HepG2 (cell line): ENCODE results near the gene PDZD2. TPM values are rescaled to one million over a fixed set of nuclear protein-coding genes. Genes with fewer than 3 reads are reported as not detected.

Experiments
- ATAC-seq: fragments of 200-7000 bp; cut with Tn5 transposase; 3 replicates; pipeline ENCODE4 v1.9.1; 2020; ENCODE audit warnings: mild to moderate bottlenecking, moderate library complexity
- BruUV-seq: library from RNA; stranded (reverse); fragments of 400-500 nt; replicated peaks from 2 replicates; lab custom pipeline; 2021; lab: Mats Ljungman, UMichigan
- CTCF ChIA-PET: fragments of 300-600 bp; formaldehyde crosslinking; extraction: SDS; loops from one replicate; lab custom pipeline; 2021; ENCODE audit warnings: low total read pairs, inconsistent platforms, low intra/inter-chr PET ratio; lab: Yijun Ruan, JAX
- POLR2A ChIA-PET: fragments of 350-600 bp; sonication (Branson Sonifier 250); formaldehyde crosslinking; loops from one replicate; lab custom pipeline; 2020; ENCODE audit warnings: antibody characterized with exemption, inconsistent platforms; lab: Yijun Ruan, JAX
- DNase-seq: peaks from one replicate; pipeline ENCODE4 v3.0.0-alpha.2; 2015; ENCODE audit warnings: low spot score
- FAIRE-seq: peaks from 3 replicates; lab custom pipeline; 2011; peaks lifted over from hg19 to GRCh38; lab: Jason Lieb, UNC
- H2AFZ ChIP-seq: one replicate; pipeline ENCODE4 v1.6.1; 2011; ENCODE audit warnings: low read length, inconsistent platforms
- H3K27ac ChIP-seq: fragments of 300-600 bp; 3 replicates; pipeline ENCODE4 v1.8.0; 2011; ENCODE audit warnings: mixed run types, mild to moderate bottlenecking, mixed read lengths, low read length, inconsistent platforms; ENCODE audit not compliant: insufficient read depth; ENCODE audit errors: extremely low read length
- H3K27me3 ChIP-seq, 2 experiments: fragments of 200-600 bp in 1 of 2; 2 replicates in 1 of 2; 3 replicates in 1 of 2; pipeline versions ENCODE4 v1.6.0 to v1.8.0; 2011; ENCODE audit warnings: low read length in 2 of 2, mild to moderate bottlenecking in 2 of 2, moderate library complexity in 2 of 2, inconsistent platforms in 1 of 2; ENCODE audit not compliant: insufficient read depth in 2 of 2, control insufficient read depth in 1 of 2
- H3K36me3 ChIP-seq, 2 experiments: fragments of 200-600 bp in 1 of 2; replicated peaks in 1 of 2; 2 replicates in 1 of 2; 3 replicates in 1 of 2; pipeline versions ENCODE4 v1.5.1 to v1.8.0; 2011; ENCODE audit warnings: low read length in 2 of 2, inconsistent platforms in 1 of 2; ENCODE audit not compliant: insufficient read depth in 2 of 2, control insufficient read depth in 1 of 2
- H3K4me1 ChIP-seq: 2 replicates; pipeline ENCODE4 v1.5.1; 2012; ENCODE audit warnings: low read length, inconsistent platforms; ENCODE audit not compliant: insufficient read depth
- H3K4me2 ChIP-seq: 2 replicates; pipeline ENCODE4 v1.6.0; 2011; ENCODE audit warnings: low read depth, low read length, inconsistent platforms
- H3K4me3 ChIP-seq, 3 experiments: fragments of 200-600 bp in 1 of 3; sonication (generic), shearing (Covaris generic) in 1 of 3; replicated peaks in 1 of 3; 2 replicates each; pipeline ENCODE4 v1.5.1; 2011 to 2016; ENCODE audit warnings: low read length in 3 of 3, inconsistent platforms in 2 of 3, low read depth in 2 of 3, mild to moderate bottlenecking in 2 of 3, control low read depth in 1 of 3, mixed read lengths in 1 of 3; ENCODE audit not compliant: insufficient read depth in 1 of 3
- H3K79me2 ChIP-seq: one replicate; pipeline ENCODE4 v1.6.1; 2011; ENCODE audit warnings: low read length, inconsistent platforms; ENCODE audit not compliant: insufficient read depth
- H3K9ac ChIP-seq: 2 replicates; pipeline ENCODE4 v1.6.0; 2011; ENCODE audit warnings: mild to moderate bottlenecking, low read depth, low read length, inconsistent platforms; ENCODE audit not compliant: insufficient read depth
- H3K9me3 ChIP-seq: 2 replicates; pipeline ENCODE4 v1.5.1; 2012; ENCODE audit warnings: mild to moderate bottlenecking, low read length
- H4K20me1 ChIP-seq: 2 replicates; pipeline ENCODE4 v1.6.0; 2011; ENCODE audit warnings: inconsistent platforms, mild to moderate bottlenecking, low read length, moderate library complexity; ENCODE audit not compliant: insufficient read depth
- ARNTL ChIP-seq: sonication (generic); formaldehyde crosslinking; IDR thresholded peaks from 2 replicates; pipeline ENCODE4 v1.4.0; 2020; ENCODE audit warnings: mild to moderate bottlenecking, missing genetic modification reagents
- CBX2 ChIP-seq, 2 experiments: fragments of 200-600 bp in 1 of 2; sonication (generic); formaldehyde crosslinking in 1 of 2; IDR thresholded peaks; 2 replicates each; pipeline versions ENCODE4 v1.7.0 to v1.8.1; 2018 to 2022; ENCODE audit warnings: low read depth in 2 of 2, low read length in 1 of 2, mild to moderate bottlenecking in 1 of 2, missing genetic modification reagents in 1 of 2
- GATA4 ChIP-seq: sonication (generic); IDR thresholded peaks from 2 replicates; pipeline ENCODE4 v1.6.1; 2016; ENCODE audit warnings: antibody characterized with exemption, low read depth, borderline replicate concordance
- GZF1 ChIP-seq: sonication (generic); formaldehyde crosslinking; IDR thresholded peaks from 2 replicates; pipeline ENCODE4 v1.5.1; 2020; ENCODE audit warnings: mild to moderate bottlenecking, missing genetic modification reagents
- HMGA1 ChIP-seq: sonication (generic); formaldehyde crosslinking; conservative IDR thresholded peaks from 2 replicates; pipeline ENCODE4 v1.4.0; 2020; ENCODE audit warnings: missing genetic modification reagents
- HNRNPUL1 ChIP-seq: fragments of 200-400 bp; formaldehyde crosslinking; IDR thresholded peaks from 2 replicates; pipeline ENCODE4 v1.6.1; 2017; ENCODE audit warnings: low read depth, mild to moderate bottlenecking, low read length, moderate library complexity
- NFYC ChIP-seq: IDR thresholded peaks from 2 replicates; pipeline ENCODE4 v1.6.1; 2016; ENCODE audit warnings: missing genetic modification reagents, missing compliant biosample characterization
- REXO4 ChIP-seq: sonication (generic); formaldehyde crosslinking; IDR thresholded peaks from 2 replicates; pipeline ENCODE4 v1.8.0; 2022; ENCODE audit warnings: missing genetic modification reagents, mild to moderate bottlenecking, borderline replicate concordance
- ZNF232 ChIP-seq: sonication (generic); formaldehyde crosslinking; IDR thresholded peaks from 2 replicates; pipeline ENCODE4 v1.4.0; 2020; ENCODE audit warnings: missing genetic modification reagents, borderline replicate concordance
- ZNF44 ChIP-seq: sonication (generic); formaldehyde crosslinking; IDR thresholded peaks from 2 replicates; pipeline ENCODE4 v1.5.1; 2020; ENCODE audit warnings: mild to moderate bottlenecking, missing genetic modification reagents
- ZNF703 ChIP-seq: sonication (generic); formaldehyde crosslinking; IDR thresholded peaks from 2 replicates; pipeline ENCODE4 v1.5.1; 2020; ENCODE audit warnings: missing genetic modification reagents, mild to moderate bottlenecking, moderate library complexity, borderline replicate concordance
- WGBS: methylation state at CpG from one replicate; pipeline ENCODE4 v1.1.6; 2017; ENCODE audit warnings: low lambda C conversion rate; 5-methylcytosine and 5-hydroxymethylcytosine counted together
- in situ Hi-C: cut with HindIII; loops from 2 replicates; pipeline ENCODE4 v1.10.0; 2017; ENCODE audit warnings: low pct_unique_long_range_greater_than_20kb; ENCODE audit not compliant: extremely low pct_ligation_motif_present
- intact Hi-C: fragments of 100-400 bp; cut with micrococcal nuclease; formaldehyde crosslinking; loops from one replicate; pipeline ENCODE4 v1.10.0; 2022; ENCODE audit not compliant: unreplicated experiment
- polyA plus RNA-seq, 8 experiments: library from polyadenylated mRNA; depleted of rRNA in 3 of 8; stranded (reverse) in 7 of 8; unstranded in 1 of 8; fragments of >200 nt; fragmentation: Illumina TruSeq in 4 of 8; extraction: Trizol in 4 of 8; gene quantifications; 2 replicates each; pipeline versions ENCODE4 v1.2.1 to v1.2.3, GENCODE V29; 2011 to 2016; ENCODE audit warnings: low read depth in 4 of 8, missing spikeins in 1 of 8, mixed read lengths in 1 of 8; ENCODE audit not compliant: insufficient read depth in 1 of 8
- total RNA-seq, 5 experiments: library from RNA; depleted of rRNA; stranded (reverse); fragments of >200 nt; fragmentation: Illumina TruSeq; extraction: Trizol; gene quantifications; 2 replicates each; pipeline ENCODE4 v1.2.3, GENCODE V29; 2016; ENCODE audit warnings: low read depth in 1 of 5
- TF ChIP-seq, protein P1 (sequence below): sonication (generic); formaldehyde crosslinking; IDR thresholded peaks from 2 replicates; pipeline ENCODE4 v1.4.0; 2020; ENCODE audit warnings: missing genetic modification reagents
- TF ChIP-seq, protein P2 (sequence below): sonication (generic); formaldehyde crosslinking; IDR thresholded peaks from 2 replicates; pipeline ENCODE4 v1.5.1; 2020; ENCODE audit warnings: missing genetic modification reagents, mild to moderate bottlenecking, borderline replicate concordance

PDZD2 gene
- total and polyA plus RNA-seq, 2 of the 13 experiments (the other 11 are each of a cell fraction or from before 2014, with no cell fraction given): 0.04 TPM; not detected in 1

DNA sequence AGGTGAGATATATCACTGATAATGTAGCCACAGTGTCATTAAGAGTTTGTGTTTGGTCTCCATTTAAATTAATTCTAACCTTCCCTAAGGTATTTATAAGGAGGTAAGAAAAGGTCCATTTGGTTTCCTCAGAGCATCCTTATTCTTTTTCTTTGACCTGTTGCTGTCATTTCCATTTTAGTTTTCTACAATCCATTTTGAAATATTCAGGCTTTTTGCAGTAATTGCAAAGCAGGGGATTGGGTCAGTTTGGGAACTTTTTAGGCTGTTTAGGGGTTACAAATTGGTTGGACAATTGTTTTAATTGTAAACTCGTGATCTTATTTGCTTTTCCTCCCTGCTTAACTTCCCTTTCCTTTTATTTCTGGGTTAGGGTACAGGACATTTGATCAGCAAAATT lies 42.6 kb upstream of the PDZD2 start:
- peaks cover 0 to 11% of the 10 kb centered on the region in 2 experiments; a peak in 1 of 5 replicates for H3K27me3 ChIP-seq
- no peak overlapping the region for H3K4me2 ChIP-seq
- no TSS peak for BruUV-seq
- CTCF ChIA-PET: no interaction called here
- H3K4me3 ChIP-seq: no peak overlapping the region
- H3K36me3 ChIP-seq: no peaks in the 10 kb centered on the region
- H4K20me1 ChIP-seq: no peaks in the 10 kb centered on the region
- POLR2A ChIA-PET: no interaction called here
- 6% methylated on average over 1 of the region's 1 CpG for WGBS
- in situ Hi-C loops: no loop called here
- H2AFZ ChIP-seq: no peak overlapping the region
- no peaks in the 10 kb centered on the region for H3K9me3 ChIP-seq
- H3K79me2 ChIP-seq: no peaks in the 10 kb centered on the region
- H3K4me1 ChIP-seq: no peaks in the 10 kb centered on the region
- TF ChIP-seq HMGA1 (CRISPR knock-in tag): no peak
- TF ChIP-seq GZF1 (CRISPR knock-in tag): no peak
- no peak for TF ChIP-seq ZNF232 (CRISPR knock-in tag)
- no peak for TF ChIP-seq CBX2 (IDR thresholded peaks at IDR 0.05; ENCODE audit: low read depth, low read length)
- no peak for TF ChIP-seq CBX2 (CRISPR knock-in tag; IDR thresholded peaks at IDR 0.05; ENCODE audit: low read depth)
- no peak for TF ChIP-seq HNRNPUL1
- TF ChIP-seq GATA4: no peak
- no peak for TF ChIP-seq ZNF703
- no peak overlapping the region for H3K27ac ChIP-seq
- no peak for ATAC-seq
- intact Hi-C loops: no loop called here
- no peak for FAIRE-seq
- H3K9ac ChIP-seq: no peak overlapping the region
- no peak for DNase-seq

DNA sequence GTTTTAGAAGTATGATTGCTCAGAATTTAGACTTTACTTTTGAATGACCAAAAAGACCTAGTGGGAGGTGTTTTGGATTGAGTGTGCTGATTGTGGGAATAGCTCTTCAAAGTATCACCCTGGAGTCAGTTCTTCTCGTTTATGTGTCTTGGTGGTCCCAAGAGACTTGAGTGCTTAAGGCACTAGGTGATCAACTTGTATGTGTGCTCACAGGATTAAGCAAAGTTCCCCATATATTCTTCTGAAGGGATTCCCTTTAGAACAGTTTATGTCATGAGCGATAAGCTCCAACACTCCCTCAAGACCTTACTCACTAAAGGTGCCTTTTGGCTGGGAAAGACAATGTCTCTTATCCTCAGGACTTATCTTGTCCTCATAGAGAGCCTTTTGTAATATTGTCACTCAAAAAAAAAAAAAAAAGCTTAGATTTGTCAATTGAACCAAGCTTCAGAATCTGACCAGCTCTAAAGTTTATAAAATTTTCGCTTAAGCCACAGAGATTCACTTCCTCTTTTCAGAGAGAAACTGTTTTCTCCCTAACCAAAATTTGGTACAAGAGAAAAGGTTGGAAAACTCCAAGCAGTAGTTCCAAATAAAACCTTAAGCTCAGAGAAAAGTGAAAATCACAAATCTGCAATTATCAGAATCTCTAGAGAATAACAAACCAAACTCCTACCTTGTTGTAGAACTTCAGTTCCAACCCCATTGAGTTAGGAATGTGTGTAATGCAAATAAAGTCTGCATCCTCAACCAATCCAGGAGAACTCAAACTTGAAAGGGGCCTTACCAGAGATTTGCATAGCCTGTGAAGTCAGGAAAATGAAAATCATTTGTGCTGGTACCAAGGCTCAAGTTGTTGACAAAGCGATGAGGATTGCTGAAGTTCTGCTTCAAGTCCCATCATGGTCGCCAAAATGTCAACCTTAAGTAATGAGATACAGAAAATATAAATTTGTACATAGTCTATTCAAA lies 40.0 kb upstream of the PDZD2 start:
- 39% methylated on average over 5 of the region's 5 CpGs for WGBS
- in situ Hi-C loops: no loop called here
- POLR2A ChIA-PET: no interaction called here
- H3K27ac ChIP-seq: no peak overlapping the region
- intact Hi-C loops: no loop called here
- H4K20me1 ChIP-seq: no peaks in the 10 kb centered on the region
- H3K27me3 ChIP-seq: peaks cover 0 to 4% of the 10 kb centered on the region in 2 experiments; a peak in 1 of 5 replicates
- no peaks in the 10 kb centered on the region for H3K9me3 ChIP-seq
- no peak overlapping the region for H3K9ac ChIP-seq
- no peaks in the 10 kb centered on the region for H3K36me3 ChIP-seq
- BruUV-seq: no TSS peak
- no peak overlapping the region for H3K4me3 ChIP-seq
- H2AFZ ChIP-seq: no peak overlapping the region
- no peaks in the 10 kb centered on the region for H3K79me2 ChIP-seq
- H3K4me1 ChIP-seq: no peaks in the 10 kb centered on the region
- no peak for ATAC-seq
- CTCF ChIA-PET: no interaction called here
- no peak for FAIRE-seq
- no peak for DNase-seq
- no peak overlapping the region for H3K4me2 ChIP-seq
- no peak for TF ChIP-seq NFYC (CRISPR knock-in tag)
- TF ChIP-seq, protein P1, sequence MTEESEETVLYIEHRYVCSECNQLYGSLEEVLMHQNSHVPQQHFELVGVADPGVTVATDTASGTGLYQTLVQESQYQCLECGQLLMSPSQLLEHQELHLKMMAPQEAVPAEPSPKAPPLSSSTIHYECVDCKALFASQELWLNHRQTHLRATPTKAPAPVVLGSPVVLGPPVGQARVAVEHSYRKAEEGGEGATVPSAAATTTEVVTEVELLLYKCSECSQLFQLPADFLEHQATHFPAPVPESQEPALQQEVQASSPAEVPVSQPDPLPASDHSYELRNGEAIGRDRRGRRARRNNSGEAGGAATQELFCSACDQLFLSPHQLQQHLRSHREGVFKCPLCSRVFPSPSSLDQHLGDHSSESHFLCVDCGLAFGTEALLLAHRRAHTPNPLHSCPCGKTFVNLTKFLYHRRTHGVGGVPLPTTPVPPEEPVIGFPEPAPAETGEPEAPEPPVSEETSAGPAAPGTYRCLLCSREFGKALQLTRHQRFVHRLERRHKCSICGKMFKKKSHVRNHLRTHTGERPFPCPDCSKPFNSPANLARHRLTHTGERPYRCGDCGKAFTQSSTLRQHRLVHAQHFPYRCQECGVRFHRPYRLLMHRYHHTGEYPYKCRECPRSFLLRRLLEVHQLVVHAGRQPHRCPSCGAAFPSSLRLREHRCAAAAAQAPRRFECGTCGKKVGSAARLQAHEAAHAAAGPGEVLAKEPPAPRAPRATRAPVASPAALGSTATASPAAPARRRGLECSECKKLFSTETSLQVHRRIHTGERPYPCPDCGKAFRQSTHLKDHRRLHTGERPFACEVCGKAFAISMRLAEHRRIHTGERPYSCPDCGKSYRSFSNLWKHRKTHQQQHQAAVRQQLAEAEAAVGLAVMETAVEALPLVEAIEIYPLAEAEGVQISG (CRISPR knock-in tag): no peak
- TF ChIP-seq REXO4 (CRISPR knock-in tag): no peak
- TF ChIP-seq, protein P2, sequence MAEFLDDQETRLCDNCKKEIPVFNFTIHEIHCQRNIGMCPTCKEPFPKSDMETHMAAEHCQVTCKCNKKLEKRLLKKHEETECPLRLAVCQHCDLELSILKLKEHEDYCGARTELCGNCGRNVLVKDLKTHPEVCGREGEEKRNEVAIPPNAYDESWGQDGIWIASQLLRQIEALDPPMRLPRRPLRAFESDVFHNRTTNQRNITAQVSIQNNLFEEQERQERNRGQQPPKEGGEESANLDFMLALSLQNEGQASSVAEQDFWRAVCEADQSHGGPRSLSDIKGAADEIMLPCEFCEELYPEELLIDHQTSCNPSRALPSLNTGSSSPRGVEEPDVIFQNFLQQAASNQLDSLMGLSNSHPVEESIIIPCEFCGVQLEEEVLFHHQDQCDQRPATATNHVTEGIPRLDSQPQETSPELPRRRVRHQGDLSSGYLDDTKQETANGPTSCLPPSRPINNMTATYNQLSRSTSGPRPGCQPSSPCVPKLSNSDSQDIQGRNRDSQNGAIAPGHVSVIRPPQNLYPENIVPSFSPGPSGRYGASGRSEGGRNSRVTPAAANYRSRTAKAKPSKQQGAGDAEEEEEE (CRISPR knock-in tag): no peak
- TF ChIP-seq ZNF44 (CRISPR knock-in tag): no peak
- TF ChIP-seq ARNTL (CRISPR knock-in tag): no peak
